ENCODE measurements around the gene CD164L2. TPM values are rescaled to one million over a fixed set of nuclear protein-coding genes. Genes with fewer than 3 reads are reported as not detected.
"Not testable (repeated sequence)": the region's sequence is repeated elsewhere in the genome, so short reads cannot be mapped to it uniquely, and the experiment has no call there.

CD164L2 gene
- total RNA-seq, 2 experiments from 2014 or later, result not detected

GRCh38 chr1:27393641-27394281 lies 10.6 kb upstream of the CD164L2 start:
- Mint-ChIP-seq H3K27ac (no peak overlapping the region), H3K27me3 (peaks cover 5% of the 10 kb centered on the region), H3K4me3 (peak overlapping the region; percentile 64), H3K4me1 (peaks cover 15% of the 10 kb centered on the region), H3K9me3 (no peaks in the 10 kb centered on the region), H3K36me3 (ENCODE audit: low read depth) (no peaks in the 10 kb centered on the region)
- no peak for DNase-seq
- POLR2A ChIA-PET, result no interaction called here
- CTCF ChIA-PET, result interaction anchor here (0.9 to 6.1 kb wide), 6 partner anchors 27 to 214 kb away, joined by 4 to 112 read pairs (median 10); partner anchors contain the start of gene MAP3K6

DNA sequence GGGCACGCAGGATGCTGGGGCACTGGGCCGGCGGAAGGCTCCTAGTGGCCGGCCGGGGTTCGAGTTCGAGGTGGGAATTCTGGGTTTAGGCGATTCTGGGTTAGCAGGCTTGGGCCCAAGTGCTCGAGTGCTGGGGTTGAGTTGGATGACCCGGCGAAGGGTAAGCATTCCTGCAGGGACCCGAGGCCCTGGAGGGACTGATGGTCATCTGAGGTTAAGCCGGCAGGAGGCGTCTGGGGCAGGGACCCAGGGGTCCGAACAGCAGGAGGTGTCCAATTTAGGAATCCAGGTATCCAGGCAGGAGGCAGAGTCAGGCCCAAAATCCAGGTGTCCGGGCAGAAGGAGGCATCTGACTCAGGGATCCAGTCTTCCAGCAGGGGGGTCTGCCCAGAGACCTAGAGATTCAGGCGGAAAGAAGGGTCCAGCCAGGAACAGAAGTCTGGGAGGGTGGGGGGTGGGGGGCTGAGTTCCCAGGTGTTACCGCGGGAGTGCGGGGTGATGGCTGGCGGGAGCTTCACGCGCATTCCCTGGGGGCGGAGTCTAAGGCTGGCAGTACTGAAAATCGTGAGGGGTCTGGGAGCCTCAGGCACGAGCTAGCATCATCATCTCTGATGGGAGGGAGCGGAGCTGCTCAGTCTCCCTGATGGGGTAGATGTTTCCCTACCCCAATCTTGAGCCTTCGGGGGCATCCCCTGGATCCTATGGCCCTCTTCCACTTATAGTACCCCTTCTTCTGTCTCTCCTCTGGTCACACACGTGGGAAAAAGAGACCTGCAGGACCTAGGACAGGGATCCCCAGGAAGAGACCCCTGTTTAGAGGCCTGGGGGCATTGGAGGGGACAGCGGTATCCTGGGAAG lies 9.9 kb upstream of the CD164L2 start:
- no peak for DNase-seq
- H3K4me1 Mint-ChIP-seq, result peaks cover 15% of the 10 kb centered on the region
- peak overlapping the region; percentile 19 for H3K27ac Mint-ChIP-seq
- ChIA-PET CTCF (interaction anchor here (6.1 kb wide), 1 partner anchor 94 kb away, joined by 112 read pairs; no protein-coding TSS in a partner anchor), POLR2A (no interaction called here)
- no peaks in the 10 kb centered on the region for H3K36me3 Mint-ChIP-seq (ENCODE audit: low read depth)
- H3K4me3 Mint-ChIP-seq, result peak overlapping the region; percentile 64
- no peaks in the 10 kb centered on the region for H3K9me3 Mint-ChIP-seq
- peaks cover 8% of the 10 kb centered on the region for H3K27me3 Mint-ChIP-seq

DNA sequence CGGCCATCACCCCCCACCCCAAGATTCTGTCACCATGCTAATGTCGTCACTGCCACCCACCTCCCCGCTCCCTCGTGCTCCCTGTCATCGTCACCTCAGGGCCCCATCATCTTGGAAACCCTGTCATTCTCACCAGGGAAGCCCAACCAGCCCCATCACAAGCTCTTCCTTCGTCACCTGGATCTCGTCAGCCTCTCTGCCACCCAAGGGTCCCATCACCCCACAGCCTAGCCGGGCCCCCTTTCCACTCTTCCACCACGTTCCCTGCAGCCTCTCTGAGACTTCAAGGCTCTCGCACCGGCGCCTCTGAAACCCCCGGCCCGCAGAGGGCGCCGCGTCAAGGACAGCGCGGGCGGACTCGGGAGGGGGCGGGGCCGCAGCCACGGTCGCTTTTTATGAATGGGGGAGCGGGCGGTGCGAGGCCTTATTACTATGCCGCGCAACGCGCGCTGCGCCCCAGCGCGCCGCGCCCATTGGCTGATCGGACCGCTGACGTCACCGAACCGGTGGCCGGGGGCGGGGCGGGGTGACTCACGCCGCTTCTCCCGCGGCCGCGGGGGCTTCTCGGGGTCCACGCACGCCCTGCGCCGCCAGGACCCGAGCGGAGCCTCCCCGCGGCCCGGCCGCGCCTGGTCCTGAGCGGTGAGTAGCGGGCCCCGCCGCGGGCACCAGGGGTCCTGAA lies 9.1 kb upstream of the CD164L2 start, which contains the start of gene GPR3:
Gene GPR3, plus strand, starts transcription at position 527 of the 682 bp plus-strand sequence. CDS start 1,177 bp downstream, outside the sequence.
- ChIA-PET POLR2A (no interaction called here), CTCF (interaction anchor here (1.0 to 3.2 kb wide), 7 partner anchors 9 to 96 kb away, joined by 4 to 28 read pairs (median 7); partner anchors contain the start of gene MAP3K6)
- H3K9me3 Mint-ChIP-seq, result no peaks in the 10 kb centered on the region
- H3K27me3 Mint-ChIP-seq, result peaks cover 8% of the 10 kb centered on the region
- peaks cover 15% of the 10 kb centered on the region for H3K4me1 Mint-ChIP-seq
- peak within 1 kb of the TSS; percentile 87 for H3K27ac Mint-ChIP-seq
- peak within 1 kb of the TSS; percentile 64 for H3K4me3 Mint-ChIP-seq
- peak; percentile 94 for DNase-seq
- H3K36me3 Mint-ChIP-seq (ENCODE audit: low read depth), result no peaks in the 10 kb centered on the region

DNA sequence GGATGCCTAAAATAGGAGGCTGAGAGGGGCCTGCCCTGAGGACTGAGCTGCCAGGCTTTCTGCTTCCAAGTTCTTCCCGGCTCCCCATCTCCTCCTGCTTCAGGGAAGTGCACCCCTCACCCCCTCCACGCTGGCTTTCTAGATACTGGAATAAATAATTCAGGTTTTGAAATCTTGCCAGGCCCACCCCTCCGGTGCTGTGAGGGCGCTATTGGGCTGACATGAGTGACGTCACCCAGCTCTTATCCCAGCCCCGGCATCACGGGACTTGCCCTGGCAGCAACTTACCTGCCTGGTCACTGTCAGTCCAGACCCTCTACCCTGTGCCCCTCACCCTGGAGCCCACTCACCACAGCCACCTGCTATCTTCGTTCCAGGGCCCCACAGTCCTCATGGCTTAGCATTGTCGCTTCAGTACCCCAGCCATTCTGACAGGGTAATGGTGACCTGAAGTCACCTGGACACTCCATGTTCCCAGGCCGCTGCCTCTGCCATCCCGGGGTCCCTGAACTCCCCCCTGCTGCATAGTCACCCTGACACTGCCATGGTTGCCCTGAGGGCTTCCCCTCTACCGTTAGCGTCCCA lies 8.5 kb upstream of the CD164L2 start:
- no peak for DNase-seq

DNA sequence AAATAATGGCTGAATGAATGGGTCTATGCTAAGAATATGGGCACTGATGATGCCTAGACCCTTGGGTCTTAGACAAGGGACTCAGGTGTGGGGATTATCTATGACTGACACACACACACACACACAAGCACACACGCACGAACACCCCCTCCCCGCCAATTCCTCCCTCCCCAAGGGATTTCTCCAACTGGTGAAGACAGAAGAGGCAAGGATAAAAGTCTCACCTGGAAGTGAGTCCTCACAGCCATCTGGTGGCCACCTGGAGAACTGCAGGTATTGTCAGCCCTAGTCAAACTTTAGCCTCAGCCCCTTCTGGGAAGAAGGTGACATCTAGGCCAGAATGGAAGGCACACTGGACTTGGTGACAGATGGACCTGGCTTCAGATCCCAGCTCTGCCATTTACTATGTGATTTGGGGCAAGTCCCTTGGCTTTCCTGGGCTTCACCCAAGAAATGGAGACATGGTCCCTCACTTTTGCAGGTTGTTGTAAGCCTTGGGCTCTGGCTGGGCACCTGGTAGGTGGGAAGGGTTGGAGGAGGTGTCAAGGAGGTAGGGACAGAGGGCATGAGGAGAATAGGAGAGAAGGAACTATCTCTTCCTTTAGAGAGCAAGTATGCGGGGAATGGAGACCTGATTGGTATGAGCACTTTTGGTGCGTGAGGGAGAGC lies 5.3 kb upstream of the CD164L2 start:
- Mint-ChIP-seq H3K9me3 (no peaks in the 10 kb centered on the region), H3K4me1 (peaks cover 15% of the 10 kb centered on the region), H3K4me3 (no peak overlapping the region), H3K27ac (no peak overlapping the region), H3K27me3 (peaks cover 13% of the 10 kb centered on the region), H3K36me3 (ENCODE audit: low read depth) (no peaks in the 10 kb centered on the region)
- ChIA-PET POLR2A (interaction anchor here (0.7 kb wide), 1 partner anchor 14 kb away, joined by 9 read pairs; the partner anchor contains the start of gene FCN3), CTCF (interaction anchor here (0.7 to 3.8 kb wide), 9 partner anchors 11 to 92 kb away, joined by 3 to 33 read pairs (median 5); partner anchors contain the start of gene SYTL1)
- DNase-seq, result peak; percentile 82

More for the DNA sequence above, 8.5 kb upstream of the CD164L2 start:
- ChIA-PET CTCF (interaction anchor here (0.6 to 3.2 kb wide), 13 partner anchors 10 to 271 kb away, joined by 3 to 28 read pairs (median 4); partner anchors contain the start of gene MAP3K6), POLR2A (no interaction called here)
- Mint-ChIP-seq H3K27ac (no peak overlapping the region), H3K4me1 (peaks cover 15% of the 10 kb centered on the region), H3K4me3 (peak overlapping the region; percentile 64), H3K27me3 (peaks cover 8% of the 10 kb centered on the region), H3K9me3 (no peaks in the 10 kb centered on the region), H3K36me3 (ENCODE audit: low read depth) (no peaks in the 10 kb centered on the region)

GRCh38 chr1:27384797-27385196 lies 1.7 kb upstream of the CD164L2 start:
- H3K4me1 Mint-ChIP-seq; H3K4me3 Mint-ChIP-seq; H3K9me3 Mint-ChIP-seq; POLR2A ChIA-PET; H3K27ac Mint-ChIP-seq; DNase-seq; H3K36me3 Mint-ChIP-seq (ENCODE audit: low read depth): not testable (repeated sequence)
- H3K27me3 Mint-ChIP-seq, result peaks cover 16% of the 10 kb centered on the region
- CTCF ChIA-PET, result interaction anchor here (1.1 kb wide), 1 partner anchor 10 kb away, joined by 4 read pairs; no protein-coding TSS in a partner anchor

DNA sequence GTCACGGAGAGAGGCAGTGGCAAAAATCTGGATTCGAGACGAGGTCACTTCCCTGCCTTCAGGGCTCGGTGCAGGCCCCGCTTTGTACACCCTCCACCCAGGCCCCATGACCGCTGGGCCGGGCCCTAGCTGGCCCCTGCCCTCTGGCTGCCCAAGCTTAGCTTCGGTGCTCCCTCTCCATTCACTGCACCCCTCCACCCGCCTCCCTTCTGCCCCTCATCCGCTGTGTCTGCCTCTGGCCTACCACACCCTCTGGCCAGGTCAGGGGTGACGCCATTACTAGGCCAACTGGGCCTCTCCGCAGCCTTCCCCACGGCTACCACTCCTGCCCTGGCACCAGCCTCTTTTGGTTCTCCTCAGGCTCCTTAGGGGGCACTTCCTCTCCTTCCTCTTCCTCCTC lies 528 bp upstream of the CD164L2 start:
- ChIA-PET POLR2A (no interaction called here), CTCF (interaction anchor here (0.5 to 1.1 kb wide), 3 partner anchors 11 to 884 kb away, joined by 3 to 4 read pairs (median 3); no protein-coding TSS in a partner anchor)

GRCh38 chr1:27381969-27382762 lies 967 bp downstream of the CD164L2 start:
- peaks cover 9% of the 10 kb centered on the region for H3K27me3 Mint-ChIP-seq
- POLR2A ChIA-PET, result no interaction called here
- H3K27ac Mint-ChIP-seq, result no peak overlapping the region

More for the DNA sequence above, 528 bp upstream of the CD164L2 start:
- Mint-ChIP-seq H3K4me1 (no peaks in the 10 kb centered on the region), H3K4me3 (no peak overlapping the region), H3K36me3 (ENCODE audit: low read depth) (no peaks in the 10 kb centered on the region), H3K9me3 (no peaks in the 10 kb centered on the region), H3K27me3 (peaks cover 11% of the 10 kb centered on the region), H3K27ac (no peak overlapping the region)
- DNase-seq, result no peak

DNA sequence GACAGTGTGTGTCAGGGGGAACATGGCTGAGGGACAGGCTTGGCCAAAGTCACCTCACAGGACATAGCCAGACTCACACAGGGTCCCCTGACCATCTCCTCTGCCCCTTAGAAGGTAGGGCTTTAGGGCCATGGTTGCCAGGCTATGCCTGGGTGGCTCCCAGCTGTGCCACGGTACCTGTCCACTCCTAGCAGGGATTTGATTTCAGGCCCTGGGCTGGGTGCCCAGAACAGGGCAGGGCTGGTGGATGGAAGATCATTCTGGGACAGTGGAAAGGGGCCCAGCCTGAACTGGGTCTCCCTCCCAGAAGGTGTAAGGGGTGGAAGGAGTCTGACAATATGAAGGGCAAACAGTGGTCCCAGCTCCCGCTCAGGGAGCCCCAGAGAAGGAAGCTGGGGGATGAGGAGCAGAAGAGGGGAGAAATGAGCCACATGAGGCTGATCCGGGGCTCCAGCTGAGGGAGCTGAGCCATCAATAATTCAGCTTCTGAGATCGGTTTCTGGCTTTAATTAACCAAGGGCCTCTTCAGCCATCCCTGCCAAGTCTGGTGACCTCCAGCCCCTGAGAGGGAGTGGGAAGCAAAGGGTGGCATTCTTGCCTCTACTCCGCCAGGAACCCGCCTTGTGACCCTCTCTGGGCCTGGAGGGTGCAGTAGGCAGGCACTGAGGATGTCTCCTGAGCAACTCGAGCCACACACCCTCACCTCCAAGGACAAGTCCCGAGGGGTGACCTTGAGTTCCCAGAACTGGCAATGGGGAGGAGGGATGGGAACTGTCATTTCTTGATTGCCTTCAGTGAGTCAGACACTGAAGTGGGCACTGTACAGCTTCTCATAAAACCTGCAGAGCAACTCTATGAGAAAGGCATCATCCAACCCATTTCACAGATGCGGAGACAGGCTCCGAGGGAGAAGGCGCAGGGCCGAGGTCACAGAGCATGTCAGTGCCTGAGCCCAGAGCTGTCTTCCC lies 2.1 kb downstream of the CD164L2 start:
- no peaks in the 10 kb centered on the region for H3K4me1 Mint-ChIP-seq
- no peak overlapping the region for H3K27ac Mint-ChIP-seq
- H3K27me3 Mint-ChIP-seq, result peaks cover 4% of the 10 kb centered on the region
- ChIA-PET CTCF (interaction anchor here (1.8 to 2.4 kb wide), 5 partner anchors 14 to 85 kb away, joined by 5 to 8 read pairs (median 7); partner anchors contain the start of gene MAP3K6), POLR2A (no interaction called here)
- no peaks in the 10 kb centered on the region for H3K36me3 Mint-ChIP-seq (ENCODE audit: low read depth)
- DNase-seq, result no peak
- no peaks in the 10 kb centered on the region for H3K9me3 Mint-ChIP-seq
- H3K4me3 Mint-ChIP-seq, result no peak overlapping the region

More at GRCh38 chr1:27381969-27382762, 967 bp downstream of the CD164L2 start:
- DNase-seq, result no peak
- H3K36me3 Mint-ChIP-seq (ENCODE audit: low read depth), result no peaks in the 10 kb centered on the region
- no peaks in the 10 kb centered on the region for H3K4me1 Mint-ChIP-seq
- no peaks in the 10 kb centered on the region for H3K9me3 Mint-ChIP-seq
- H3K4me3 Mint-ChIP-seq, result no peak overlapping the region
- CTCF ChIA-PET, result interaction anchor here (0.5 to 2.4 kb wide), 9 partner anchors 10 to 349 kb away, joined by 3 to 8 read pairs (median 6); partner anchors contain the start of gene MAP3K6

GRCh38 chr1:27380224-27380623 lies 2.9 kb downstream of the CD164L2 start:
- CTCF ChIA-PET, result interaction anchor here (2.1 kb wide), 1 partner anchor 23 kb away, joined by 5 read pairs; no protein-coding TSS in a partner anchor
- no peaks in the 10 kb centered on the region for H3K9me3 Mint-ChIP-seq
- peaks cover 5% of the 10 kb centered on the region for H3K27me3 Mint-ChIP-seq
- no peak overlapping the region for H3K4me3 Mint-ChIP-seq
- no peaks in the 10 kb centered on the region for H3K36me3 Mint-ChIP-seq (ENCODE audit: low read depth)
- no peak overlapping the region for H3K27ac Mint-ChIP-seq
- POLR2A ChIA-PET, result no interaction called here
- no peak for DNase-seq
- no peaks in the 10 kb centered on the region for H3K4me1 Mint-ChIP-seq

Measured in activated CD4-positive, alpha-beta T cell treated with anti-CD3 and anti-CD28 coated beads, Interleukin-2, amount 10 ng/mL, durations not matched to agents 7 days and 5 days (primary cell).